ENCODE measurements around the gene BCLAF1. TPM values are rescaled to one million over a fixed set of nuclear protein-coding genes. Genes with fewer than 3 reads are reported as not detected.

Gene BCLAF1, protein sequence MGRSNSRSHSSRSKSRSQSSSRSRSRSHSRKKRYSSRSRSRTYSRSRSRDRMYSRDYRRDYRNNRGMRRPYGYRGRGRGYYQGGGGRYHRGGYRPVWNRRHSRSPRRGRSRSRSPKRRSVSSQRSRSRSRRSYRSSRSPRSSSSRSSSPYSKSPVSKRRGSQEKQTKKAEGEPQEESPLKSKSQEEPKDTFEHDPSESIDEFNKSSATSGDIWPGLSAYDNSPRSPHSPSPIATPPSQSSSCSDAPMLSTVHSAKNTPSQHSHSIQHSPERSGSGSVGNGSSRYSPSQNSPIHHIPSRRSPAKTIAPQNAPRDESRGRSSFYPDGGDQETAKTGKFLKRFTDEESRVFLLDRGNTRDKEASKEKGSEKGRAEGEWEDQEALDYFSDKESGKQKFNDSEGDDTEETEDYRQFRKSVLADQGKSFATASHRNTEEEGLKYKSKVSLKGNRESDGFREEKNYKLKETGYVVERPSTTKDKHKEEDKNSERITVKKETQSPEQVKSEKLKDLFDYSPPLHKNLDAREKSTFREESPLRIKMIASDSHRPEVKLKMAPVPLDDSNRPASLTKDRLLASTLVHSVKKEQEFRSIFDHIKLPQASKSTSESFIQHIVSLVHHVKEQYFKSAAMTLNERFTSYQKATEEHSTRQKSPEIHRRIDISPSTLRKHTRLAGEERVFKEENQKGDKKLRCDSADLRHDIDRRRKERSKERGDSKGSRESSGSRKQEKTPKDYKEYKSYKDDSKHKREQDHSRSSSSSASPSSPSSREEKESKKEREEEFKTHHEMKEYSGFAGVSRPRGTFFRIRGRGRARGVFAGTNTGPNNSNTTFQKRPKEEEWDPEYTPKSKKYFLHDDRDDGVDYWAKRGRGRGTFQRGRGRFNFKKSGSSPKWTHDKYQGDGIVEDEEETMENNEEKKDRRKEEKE
- total RNA-seq (2022) (175 and 178 TPM in 2 replicates), Bru-seq, nascent RNA (percentile 99 among the genes with signal in this experiment), BruChase-seq, experiment 1, labeled RNA remaining after a 6-hour chase (percentile 98 among the genes with signal in this experiment), BruChase-seq, experiment 2, labeled RNA remaining after a 2-hour chase (percentile 98 among the genes with signal in this experiment)
- long read RNA-seq, full-length matches to known transcripts, result 82 of 125 reads
- long read RNA-seq, partial matches to known transcripts, result 22 of 125 reads
- long read RNA-seq, other reads (novel, unspliced or antisense), result 21 of 125 reads

GRCh38 chr6:136289579-136290409 lies at the start of gene BCLAF1:
BCLAF1 (minus strand) TSS chr6:136289846; CDS start chr6:136279866, 9,980 bp downstream.
- ChIA-PET POLR2A (interaction anchor here (0.5 to 6.3 kb wide), 63 partner anchors 8 to 1816 kb away, joined by 3 to 122 read pairs (median 5); partner anchors contain the start of genes AHI1, HBS1L, MAP3K5 and MAP7), CTCF (interaction anchor here (0.6 to 1.5 kb wide), 12 partner anchors 11 to 1836 kb away, joined by 3 to 11 read pairs (median 3); partner anchors contain the start of gene MAP7)
- Mint-ChIP-seq H3K36me3 (ENCODE audit: insufficient read depth, unreplicated experiment) (peaks cover 19% of the 10 kb centered on the region), H3K4me1 (ENCODE audit: insufficient read depth, unreplicated experiment) (peaks cover 17% of the 10 kb centered on the region), H3K9me3 (ENCODE audit: unreplicated experiment) (no peaks in the 10 kb centered on the region), H3K27ac (ENCODE audit: low read depth, unreplicated experiment) (peak within 1 kb of the TSS; percentile 100), H3K4me3 (ENCODE audit: unreplicated experiment) (peak within 1 kb of the TSS; percentile 96), H3K27me3 (ENCODE audit: insufficient read depth, unreplicated experiment) (no peaks in the 10 kb centered on the region)
- intact Hi-C loops (cut with micrococcal nuclease), result loop anchor here (1.0 to 10.0 kb wide), 3 partner anchors 261 to 791 kb away; partner anchors contain the start of genes MAP3K5 and MAP7
- peak; percentile 98 for DNase-seq (ENCODE audit: unreplicated experiment)
- TSS peak; percentile 94 for BruUV-seq (replicated peaks)
- TF ChIP-seq CTCF (IDR thresholded peaks at IDR 0.05; ENCODE audit: unreplicated experiment), result no peak

- no TSS peak for BruUV-seq (replicated peaks)
- ChIA-PET CTCF (interaction anchor here (0.6 kb wide), 2 partner anchors 109 to 1264 kb away, joined by 4 to 5 read pairs; no protein-coding TSS in a partner anchor), POLR2A (interaction anchor here (0.7 to 1.2 kb wide), 2 partner anchors 13 to 1267 kb away, joined by 3 read pairs; no protein-coding TSS in a partner anchor)
- TF ChIP-seq CTCF (IDR thresholded peaks at IDR 0.05; ENCODE audit: unreplicated experiment), result no peak
- Mint-ChIP-seq H3K9me3 (ENCODE audit: unreplicated experiment) (no peaks in the 10 kb centered on the region), H3K27ac (ENCODE audit: low read depth, unreplicated experiment) (no peak overlapping the region), H3K4me3 (ENCODE audit: unreplicated experiment) (no peak overlapping the region), H3K4me1 (ENCODE audit: insufficient read depth, unreplicated experiment) (no peaks in the 10 kb centered on the region), H3K27me3 (ENCODE audit: insufficient read depth, unreplicated experiment) (no peaks in the 10 kb centered on the region), H3K36me3 (ENCODE audit: insufficient read depth, unreplicated experiment) (no peaks in the 10 kb centered on the region)
- DNase-seq (ENCODE audit: unreplicated experiment), result no peak
- intact Hi-C loops (cut with micrococcal nuclease), result no loop called here
Measured at GRCh38 chr6:136338486-136338885, 48.8 kb upstream of the BCLAF1 start.

DNA sequence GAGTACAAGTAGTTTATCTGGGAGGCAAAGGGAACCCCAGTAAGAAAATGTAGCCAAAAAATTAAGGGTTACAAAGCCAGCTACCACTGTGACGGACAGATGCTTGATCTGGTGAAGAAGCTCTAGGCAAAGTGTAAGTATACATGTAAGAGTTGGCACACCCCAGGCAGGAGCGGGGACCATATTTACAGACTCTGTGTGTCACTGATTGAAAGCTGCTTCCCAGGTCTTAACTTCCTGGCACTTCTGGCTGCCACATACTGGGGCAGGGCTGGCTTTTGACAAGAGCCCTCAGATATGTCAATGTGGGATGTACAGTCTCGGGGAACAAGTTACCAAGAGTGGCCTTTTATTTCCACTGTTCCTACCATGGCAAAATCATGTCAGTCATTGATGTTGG lies 48.0 kb upstream of the BCLAF1 start:
- DNase-seq (ENCODE audit: unreplicated experiment), result no peak
- no peak for TF ChIP-seq CTCF (IDR thresholded peaks at IDR 0.05; ENCODE audit: unreplicated experiment)
- no peaks in the 10 kb centered on the region for H3K9me3 Mint-ChIP-seq (ENCODE audit: unreplicated experiment)
- no peak overlapping the region for H3K4me3 Mint-ChIP-seq (ENCODE audit: unreplicated experiment)
- no TSS peak for BruUV-seq (replicated peaks)
- CTCF ChIA-PET, result interaction anchor here (1.0 to 1.2 kb wide), 2 partner anchors 17 to 19 kb away, joined by 4 to 5 read pairs; no protein-coding TSS in a partner anchor
- no peaks in the 10 kb centered on the region for H3K36me3 Mint-ChIP-seq (ENCODE audit: insufficient read depth, unreplicated experiment)
- no peak overlapping the region for H3K27ac Mint-ChIP-seq (ENCODE audit: low read depth, unreplicated experiment)
- intact Hi-C loops (cut with micrococcal nuclease), result no loop called here
- POLR2A ChIA-PET, result interaction anchor here (0.8 kb wide), 1 partner anchor 9 kb away, joined by 3 read pairs; no protein-coding TSS in a partner anchor
- no peaks in the 10 kb centered on the region for H3K4me1 Mint-ChIP-seq (ENCODE audit: insufficient read depth, unreplicated experiment)
- H3K27me3 Mint-ChIP-seq (ENCODE audit: insufficient read depth, unreplicated experiment), result no peaks in the 10 kb centered on the region

All from MCF 10A (cell line).